ENCODE results near the gene C1GALT1. TPM values are rescaled to one million over a fixed set of nuclear protein-coding genes. Genes with fewer than 3 reads are reported as not detected.

Gene C1GALT1
- total and polyA plus RNA-seq, 9 of the 15 experiments (the other 6 are each of a cell fraction or from before 2014, with no cell fraction given) = 5.0 to 33.2 (median 24.1) TPM

- Histone ChIP-seq H3K9ac (ENCODE audit: insufficient read depth in 1 of 2, low read depth in 2 of 2, low read length in 2 of 2) (no peak overlapping the region), H3K79me2 (ENCODE audit: control insufficient read depth, insufficient read depth, low read length) (peaks cover 84% of the 10 kb centered on the region), H3K4me3 (no peak overlapping the region), H3K9me3 (replicated peaks; ENCODE audit: control insufficient read depth, insufficient read depth, low read depth, low read length) (no peaks in the 10 kb centered on the region; the same call in 1 of the 2 replicates), H3K36me3 (ENCODE audit: control insufficient read depth, insufficient read depth, low read length) (no peaks in the 10 kb centered on the region), H3K4me1 (replicated peaks in 1 of 2; ENCODE audit: control insufficient read depth in 2 of 2, insufficient read depth in 2 of 2, low read length in 2 of 2) (peaks cover 4 to 6% of the 10 kb centered on the region in 2 experiments; a peak in 3 of 5 replicates), H3K9me1 (ENCODE audit: control insufficient read depth, insufficient read depth, low read length) (no peaks in the 10 kb centered on the region), H3K27ac (ENCODE audit: extremely low read depth, low read depth, low read length) (no peak overlapping the region), H3K4me2 (ENCODE audit: insufficient read depth, low read length) (no peak overlapping the region), H2AFZ (ENCODE audit: low read depth, low read length) (no peak overlapping the region), H4K20me1 (replicated peaks; ENCODE audit: control insufficient read depth, insufficient read depth, low read length) (no peaks in the 10 kb centered on the region), H3K27me3 (ENCODE audit: control insufficient read depth in 2 of 2, insufficient read depth in 2 of 2, low read length in 2 of 2) (no peaks in the 10 kb centered on the region)
- no TSS peak for BruUV-seq (replicated peaks)
- FAIRE-seq = no peak
- in situ Hi-C loops (cut with MboI) (no loop called here), intact Hi-C loops (cut with micrococcal nuclease) (no loop called here)
- no peak for DNase-seq (ENCODE audit: extremely low read depth in 1 of 4, low spot score in 3 of 4)
- ATAC-seq = peak; percentile 36; the same call in 2 of the 3 replicates
- CTCF ChIA-PET (ENCODE audit: low intra/inter-chr PET ratio) = no interaction called here
- WGBS (ENCODE audit: insufficient coverage, low coverage, missing lambda C conversion rate) = 73% methylated on average over 4 of the region's 4 CpGs
- POLR2A ChIA-PET = no interaction called here
- TF ChIP-seq ZBTB40 (IDR thresholded peaks at IDR 0.05) = peak; percentile 80
- TF ChIP-seq ZBTB40 (CRISPR knock-in tag; IDR thresholded peaks at IDR 0.05) = no peak
- no peak for TF ChIP-seq ZNF24 (IDR thresholded peaks at IDR 0.05)
- no peak for TF ChIP-seq CHD1 (IDR thresholded peaks at IDR 0.05; ENCODE audit: low read length)
- TF ChIP-seq ZC3H11A (IDR thresholded peaks at IDR 0.05; ENCODE audit: low read depth, low read length) = no peak
- TF ChIP-seq CBX1 (IDR thresholded peaks at IDR 0.05; ENCODE audit: low read depth) = no peak
- no peak for TF ChIP-seq RHOXF2B (CRISPR knock-in tag; conservative IDR thresholded peaks at IDR 0.05)
- no peak for TF ChIP-seq HDAC6 (IDR thresholded peaks at IDR 0.05; ENCODE audit: low read depth, low read length)
- TF ChIP-seq BDP1 (IDR thresholded peaks at IDR 0.05; ENCODE audit: insufficient read depth, insufficient read length) = no peak
- no peak for TF ChIP-seq NKRF (IDR thresholded peaks at IDR 0.05; ENCODE audit: borderline replicate concordance)
Observed at GRCh38 chr7:7207876-7208275, 25.5 kb downstream of the C1GALT1 start.

All from K562 (cell line).